HepG2 (cell line): Measurements from ENCODE around the gene GRB7. TPM values are rescaled to one million over a fixed set of nuclear protein-coding genes. Genes with fewer than 3 reads are reported as not detected.

Experiments
- BCL6 ChIP-seq: IDR thresholded peaks from 2 replicates; pipeline ENCODE4 v1.6.1; 2016; ENCODE audit warnings: missing genetic modification reagents, missing compliant biosample characterization
- CHD4 ChIP-seq: fragments of 200-600 bp; sonication (generic); IDR thresholded peaks from 2 replicates; pipeline ENCODE4 v1.7.0; 2017; ENCODE audit warnings: mild to moderate bottlenecking, low read length, borderline replicate concordance
- EP300 ChIP-seq, 3 experiments: sonication (generic) in 1 of 3; formaldehyde crosslinking in 1 of 3; IDR thresholded peaks; 2 replicates each; pipeline versions ENCODE4 v1.5.1 to v1.6.1; 2011 to 2020; ENCODE audit warnings: low read depth in 2 of 3, low read length in 2 of 3, borderline replicate concordance in 1 of 3, improper control_type of control experiment in 1 of 3, mild to moderate bottlenecking in 1 of 3, missing genetic modification reagents in 1 of 3, moderate library complexity in 1 of 3
- GABPA ChIP-seq, 2 experiments: IDR thresholded peaks; 2 replicates each; pipeline ENCODE4 v1.6.1; 2011 to 2016; ENCODE audit warnings: low read depth in 2 of 2, low read length in 1 of 2, missing biosample characterization in 1 of 2, missing genetic modification characterization in 1 of 2
- KAT8 ChIP-seq: IDR thresholded peaks from 2 replicates; pipeline ENCODE4 v1.6.1; 2016; ENCODE audit warnings: missing genetic modification reagents, missing compliant biosample characterization
- NBN ChIP-seq: fragments of 450-650 bp; conservative IDR thresholded peaks from 2 replicates; pipeline ENCODE4 v1.6.1; 2017
- NR0B2 ChIP-seq: sonication (generic); formaldehyde crosslinking; IDR thresholded peaks from 2 replicates; pipeline ENCODE4 v1.4.0; 2020; ENCODE audit warnings: mild to moderate bottlenecking, missing genetic modification reagents
- ZNF276 ChIP-seq: sonication (generic); formaldehyde crosslinking; IDR thresholded peaks from 2 replicates; pipeline ENCODE4 v1.4.0; 2020; ENCODE audit warnings: mild to moderate bottlenecking, low read depth, missing genetic modification reagents
- ZNF513 ChIP-seq: sonication (generic); formaldehyde crosslinking; conservative IDR thresholded peaks from 2 replicates; pipeline ENCODE4 v1.5.0; 2020; ENCODE audit warnings: missing genetic modification reagents
- ZNF609 ChIP-seq: sonication (generic); formaldehyde crosslinking; IDR thresholded peaks from 2 replicates; pipeline ENCODE4 v1.4.0; 2020; ENCODE audit warnings: mild to moderate bottlenecking, missing genetic modification reagents, borderline replicate concordance
- polyA plus RNA-seq, 8 experiments: library from polyadenylated mRNA; depleted of rRNA in 3 of 8; stranded (reverse) in 7 of 8; unstranded in 1 of 8; fragments of >200 nt; fragmentation: Illumina TruSeq in 4 of 8; extraction: Trizol in 4 of 8; gene quantifications; 2 replicates each; pipeline versions ENCODE4 v1.2.1 to v1.2.3, GENCODE V29; 2011 to 2016; ENCODE audit warnings: low read depth in 4 of 8, missing spikeins in 1 of 8, mixed read lengths in 1 of 8; ENCODE audit not compliant: insufficient read depth in 1 of 8
- total RNA-seq, 5 experiments: library from RNA; depleted of rRNA; stranded (reverse); fragments of >200 nt; fragmentation: Illumina TruSeq; extraction: Trizol; gene quantifications; 2 replicates each; pipeline ENCODE4 v1.2.3, GENCODE V29; 2016; ENCODE audit warnings: low read depth in 1 of 5
- TF ChIP-seq, protein P1 (sequence below): sonication (generic); formaldehyde crosslinking; IDR thresholded peaks from 2 replicates; pipeline ENCODE4 v1.8.0; 2022; ENCODE audit warnings: missing genetic modification reagents, mild to moderate bottlenecking, inconsistent platforms, borderline replicate concordance
- TF ChIP-seq, protein P2 (sequence below): fragments of 450-650 bp; IDR thresholded peaks from 2 replicates; pipeline ENCODE4 v1.6.1; 2017; ENCODE audit warnings: mild to moderate bottlenecking

GRB7 gene
- total and polyA plus RNA-seq, 2 of the 13 experiments (the other 11 are each of a cell fraction or from before 2014, with no cell fraction given), result 60.2 to 77.7 TPM

DNA sequence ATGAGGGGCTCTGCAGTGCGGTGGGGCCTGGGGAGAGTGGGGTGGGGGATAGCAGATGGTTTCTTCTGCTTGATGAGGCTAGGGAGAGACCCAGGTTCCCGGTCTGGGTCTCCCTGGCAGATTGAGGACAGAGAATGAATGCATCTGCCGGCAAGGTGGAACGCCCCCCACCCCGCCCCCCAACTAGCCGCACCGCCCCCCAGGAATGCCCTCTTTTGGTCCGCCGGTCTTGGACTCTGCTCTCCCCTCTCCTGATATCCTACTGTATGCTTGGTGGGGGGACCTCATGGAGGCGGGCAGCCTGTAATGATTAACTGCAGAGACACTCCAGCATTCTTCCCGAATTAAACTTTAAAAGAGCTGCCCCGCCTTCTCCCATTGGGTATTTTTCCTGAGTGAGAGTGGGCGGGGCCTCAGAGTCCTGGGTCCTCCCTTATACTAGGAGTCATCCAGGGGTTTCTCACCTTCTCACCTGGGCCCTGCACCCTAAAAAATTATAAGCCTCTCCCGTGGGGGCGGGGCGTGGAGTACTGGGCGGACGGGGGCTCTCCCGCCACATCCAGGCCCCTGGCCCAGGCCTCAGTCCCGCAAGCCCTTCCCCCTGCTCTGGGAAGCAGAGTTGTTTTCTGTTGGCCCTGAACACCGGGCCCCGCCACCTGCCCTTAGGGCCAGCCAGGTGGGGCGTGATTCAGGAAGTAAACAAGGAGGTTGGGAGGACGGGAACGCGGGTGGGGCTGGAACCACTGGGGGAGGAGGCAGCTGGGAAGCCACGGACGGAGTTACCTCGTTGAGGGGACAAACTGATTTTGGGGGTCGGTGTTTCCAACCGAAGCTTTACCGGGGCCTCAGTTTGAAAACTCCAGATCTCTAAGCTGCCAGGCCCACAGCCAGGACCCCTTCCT is 1.5 kb downstream of the GRB7 start (continued):
- TF ChIP-seq, protein P1, sequence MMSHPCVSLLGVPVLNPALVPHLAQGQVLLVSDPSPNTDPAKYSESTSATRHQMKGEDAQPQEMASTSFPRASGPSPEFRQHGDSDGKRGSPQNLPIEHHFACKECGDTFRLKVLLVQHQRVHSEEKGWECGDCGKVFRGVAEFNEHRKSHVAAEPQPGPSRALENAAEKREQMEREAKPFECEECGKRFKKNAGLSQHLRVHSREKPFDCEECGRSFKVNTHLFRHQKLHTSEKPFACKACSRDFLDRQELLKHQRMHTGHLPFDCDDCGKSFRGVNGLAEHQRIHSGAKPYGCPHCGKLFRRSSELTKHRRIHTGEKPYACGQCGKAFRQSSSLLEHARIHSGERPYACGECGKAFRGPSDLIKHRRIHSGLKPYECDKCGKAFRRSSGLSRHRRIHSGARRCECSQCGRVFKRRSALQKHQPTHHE (CRISPR knock-in tag), result 0 out of 2 replicates have a peak, but pooled peaks have one; percentile 54
- TF ChIP-seq NR0B2 (CRISPR knock-in tag) (peak; percentile 67; the same call in 1 of the 2 replicates), ZNF513 (CRISPR knock-in tag) (0 out of 2 replicates have a peak, but pooled peaks have one; percentile 16), KAT8 (CRISPR knock-in tag) (peak; percentile 85), CHD4 (no peak), ZNF609 (CRISPR knock-in tag) (peak; percentile 73; the same call in 1 of the 2 replicates), GABPA (IDR thresholded peaks at IDR 0.05; ENCODE audit: low read depth, low read length) (no peak), GABPA (CRISPR knock-in tag; IDR thresholded peaks at IDR 0.05; ENCODE audit: low read depth) (peak; percentile 46; the same call in 1 of the 2 replicates), EP300 (IDR thresholded peaks at IDR 0.05; ENCODE audit: low read depth in 2 of 2, low read length in 2 of 2) (peak in 1 of 2 experiments; percentile 76; a peak in 2 of 4 replicates), EP300 (CRISPR knock-in tag; IDR thresholded peaks at IDR 0.05; ENCODE audit: borderline replicate concordance) (peak; percentile 83), NBN (no peak), BCL6 (CRISPR knock-in tag) (no peak; the same call in 1 of the 2 replicates), ZNF276 (CRISPR knock-in tag) (peak; percentile 60; the same call in 1 of the 2 replicates)
- TF ChIP-seq, protein P2, sequence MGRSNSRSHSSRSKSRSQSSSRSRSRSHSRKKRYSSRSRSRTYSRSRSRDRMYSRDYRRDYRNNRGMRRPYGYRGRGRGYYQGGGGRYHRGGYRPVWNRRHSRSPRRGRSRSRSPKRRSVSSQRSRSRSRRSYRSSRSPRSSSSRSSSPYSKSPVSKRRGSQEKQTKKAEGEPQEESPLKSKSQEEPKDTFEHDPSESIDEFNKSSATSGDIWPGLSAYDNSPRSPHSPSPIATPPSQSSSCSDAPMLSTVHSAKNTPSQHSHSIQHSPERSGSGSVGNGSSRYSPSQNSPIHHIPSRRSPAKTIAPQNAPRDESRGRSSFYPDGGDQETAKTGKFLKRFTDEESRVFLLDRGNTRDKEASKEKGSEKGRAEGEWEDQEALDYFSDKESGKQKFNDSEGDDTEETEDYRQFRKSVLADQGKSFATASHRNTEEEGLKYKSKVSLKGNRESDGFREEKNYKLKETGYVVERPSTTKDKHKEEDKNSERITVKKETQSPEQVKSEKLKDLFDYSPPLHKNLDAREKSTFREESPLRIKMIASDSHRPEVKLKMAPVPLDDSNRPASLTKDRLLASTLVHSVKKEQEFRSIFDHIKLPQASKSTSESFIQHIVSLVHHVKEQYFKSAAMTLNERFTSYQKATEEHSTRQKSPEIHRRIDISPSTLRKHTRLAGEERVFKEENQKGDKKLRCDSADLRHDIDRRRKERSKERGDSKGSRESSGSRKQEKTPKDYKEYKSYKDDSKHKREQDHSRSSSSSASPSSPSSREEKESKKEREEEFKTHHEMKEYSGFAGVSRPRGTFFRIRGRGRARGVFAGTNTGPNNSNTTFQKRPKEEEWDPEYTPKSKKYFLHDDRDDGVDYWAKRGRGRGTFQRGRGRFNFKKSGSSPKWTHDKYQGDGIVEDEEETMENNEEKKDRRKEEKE, result no peak
